H1 (cell line): ENCODE data around the gene PIP5K1B.

Experiments used
- TAF1 ChIP-seq: IDR thresholded peaks from 2 replicates; pipeline ENCODE4 v1.6.1; 2011; ENCODE audit warnings: mild to moderate bottlenecking, low read depth, low read length
- TF ChIP-seq, protein P1 (sequence below): IDR thresholded peaks from 2 replicates; pipeline ENCODE4 v1.6.1; 2011; ENCODE audit warnings: low read depth, mild to moderate bottlenecking, low read length; ENCODE audit not compliant: insufficient read depth

DNA sequence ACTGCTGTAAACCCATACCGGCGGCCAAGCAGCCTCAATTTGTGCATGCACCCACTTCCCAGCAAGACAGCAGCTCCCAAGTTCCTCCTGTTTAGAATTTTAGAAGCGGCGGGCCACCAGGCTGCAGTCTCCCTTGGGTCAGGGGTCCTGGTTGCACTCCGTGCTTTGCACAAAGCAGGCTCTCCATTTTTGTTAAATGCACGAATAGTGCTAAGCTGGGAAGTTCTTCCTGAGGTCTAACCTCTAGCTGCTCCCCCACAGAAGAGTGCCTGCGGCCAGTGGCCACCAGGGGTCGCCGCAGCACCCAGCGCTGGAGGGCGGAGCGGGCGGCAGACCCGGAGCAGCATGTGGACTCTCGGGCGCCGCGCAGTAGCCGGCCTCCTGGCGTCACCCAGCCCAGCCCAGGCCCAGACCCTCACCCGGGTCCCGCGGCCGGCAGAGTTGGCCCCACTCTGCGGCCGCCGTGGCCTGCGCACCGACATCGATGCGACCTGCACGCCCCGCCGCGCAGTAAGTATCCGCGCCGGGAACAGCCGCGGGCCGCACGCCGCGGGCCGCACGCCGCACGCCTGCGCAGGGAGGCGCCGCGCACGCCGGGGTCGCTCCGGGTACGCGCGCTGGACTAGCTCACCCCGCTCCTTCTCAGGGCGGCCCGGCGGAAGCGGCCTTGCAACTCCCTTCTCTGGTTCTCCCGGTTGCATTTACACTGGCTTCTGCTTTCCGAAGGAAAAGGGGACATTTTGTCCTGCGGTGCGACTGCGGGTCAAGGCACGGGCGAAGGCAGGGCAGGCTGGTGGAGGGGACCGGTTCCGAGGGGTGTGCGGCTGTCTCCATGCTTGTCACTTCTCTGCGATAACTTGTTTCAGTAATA is 330.6 kb downstream of the PIP5K1B start, which contains the start of gene FXN:
- TF ChIP-seq, protein P1, sequence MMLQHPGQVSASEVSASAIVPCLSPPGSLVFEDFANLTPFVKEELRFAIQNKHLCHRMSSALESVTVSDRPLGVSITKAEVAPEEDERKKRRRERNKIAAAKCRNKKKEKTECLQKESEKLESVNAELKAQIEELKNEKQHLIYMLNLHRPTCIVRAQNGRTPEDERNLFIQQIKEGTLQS = no peak
- peak; percentile 72 for TF ChIP-seq TAF1
